ENCODE measurements around the gene PCF11.

PCF11 gene

GRCh38 chr11:83153764-83154163 lies 3.2 kb upstream of the PCF11 start:
- no peak for TF ChIP-seq CTCF (IDR thresholded peaks at IDR 0.05)
- intact Hi-C loops (cut with DNase I; ENCODE audit: low total_unique reads): loop anchor here (10.0 kb wide), 1 partner anchor 249 kb away; the partner anchor contains the start of genes DDIAS and PRCP
- DNase-seq: no peak
- H3K9me3 ChIP-seq: no peaks in the 10 kb centered on the region
- no peaks in the 10 kb centered on the region for H3K27me3 ChIP-seq
- peaks cover 0 to 7% (median 0%) of the 10 kb centered on the region in 4 donors for H3K4me1 ChIP-seq
- no peak overlapping the region for H3K27ac ChIP-seq
- H3K36me3 ChIP-seq: no peaks in the 10 kb centered on the region
- no peak overlapping the region for H3K4me3 ChIP-seq

DNA sequence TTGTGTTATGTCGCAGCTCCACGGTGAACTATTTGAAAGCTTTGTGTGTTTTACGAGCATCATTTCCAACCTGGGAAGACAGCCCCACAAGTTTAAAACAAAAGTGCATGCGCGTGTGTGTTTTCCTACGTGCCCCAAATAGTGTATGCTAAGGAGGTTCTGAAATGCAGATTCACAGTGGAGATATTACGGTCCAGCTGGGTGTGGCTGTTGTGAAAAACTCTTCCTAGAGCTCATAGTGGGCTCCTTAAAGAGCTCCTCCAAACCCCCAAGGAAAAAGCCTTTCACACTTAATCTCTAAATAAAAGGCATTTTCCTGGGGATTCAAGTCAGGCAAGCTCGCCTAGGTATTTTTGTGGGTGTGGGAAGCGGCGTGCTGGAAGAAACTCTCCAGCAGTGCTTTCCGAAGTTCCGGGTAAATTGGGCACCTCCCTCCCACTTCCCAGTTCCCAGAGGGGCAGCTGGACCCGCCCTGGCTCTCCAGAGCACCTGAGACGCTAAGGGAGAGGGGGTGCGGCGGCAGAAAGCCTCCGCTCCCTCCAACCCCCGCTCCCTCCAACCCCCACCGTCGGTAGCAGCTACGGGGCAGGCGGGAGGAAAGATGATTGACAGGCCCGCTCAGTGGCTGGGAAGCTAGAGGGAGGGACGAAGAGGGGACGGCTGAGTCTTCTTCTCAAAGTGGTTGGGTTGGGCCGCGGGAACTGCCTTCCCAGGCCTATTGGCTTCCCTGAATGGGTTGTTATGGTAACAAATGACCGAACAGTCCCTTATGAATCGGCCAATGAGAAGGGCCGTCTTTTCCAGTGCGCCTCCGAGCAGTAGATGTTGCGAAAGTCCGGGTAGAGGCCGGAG lies 561 bp upstream of the PCF11 start:
- H3K4me3 ChIP-seq: peak overlapping the region; percentile 60 to 88
- DNase-seq: peak; percentile 99 to 100
- intact Hi-C loops (cut with DNase I; ENCODE audit: low total_unique reads): loop anchor here (2.0 to 10.0 kb wide), 3 partner anchors 36 to 252 kb away; partner anchors contain the start of genes ANKRD42, DDIAS, PRCP and RAB30
- H3K27me3 ChIP-seq: no peaks in the 10 kb centered on the region
- H3K4me1 ChIP-seq: peaks cover 0 to 25% (median 8%) of the 10 kb centered on the region in 4 donors
- no peaks in the 10 kb centered on the region for H3K36me3 ChIP-seq
- no peak for TF ChIP-seq CTCF (IDR thresholded peaks at IDR 0.05)
- peak overlapping the region; percentile 88 to 98 for H3K27ac ChIP-seq
- no peaks in the 10 kb centered on the region for H3K9me3 ChIP-seq

DNA sequence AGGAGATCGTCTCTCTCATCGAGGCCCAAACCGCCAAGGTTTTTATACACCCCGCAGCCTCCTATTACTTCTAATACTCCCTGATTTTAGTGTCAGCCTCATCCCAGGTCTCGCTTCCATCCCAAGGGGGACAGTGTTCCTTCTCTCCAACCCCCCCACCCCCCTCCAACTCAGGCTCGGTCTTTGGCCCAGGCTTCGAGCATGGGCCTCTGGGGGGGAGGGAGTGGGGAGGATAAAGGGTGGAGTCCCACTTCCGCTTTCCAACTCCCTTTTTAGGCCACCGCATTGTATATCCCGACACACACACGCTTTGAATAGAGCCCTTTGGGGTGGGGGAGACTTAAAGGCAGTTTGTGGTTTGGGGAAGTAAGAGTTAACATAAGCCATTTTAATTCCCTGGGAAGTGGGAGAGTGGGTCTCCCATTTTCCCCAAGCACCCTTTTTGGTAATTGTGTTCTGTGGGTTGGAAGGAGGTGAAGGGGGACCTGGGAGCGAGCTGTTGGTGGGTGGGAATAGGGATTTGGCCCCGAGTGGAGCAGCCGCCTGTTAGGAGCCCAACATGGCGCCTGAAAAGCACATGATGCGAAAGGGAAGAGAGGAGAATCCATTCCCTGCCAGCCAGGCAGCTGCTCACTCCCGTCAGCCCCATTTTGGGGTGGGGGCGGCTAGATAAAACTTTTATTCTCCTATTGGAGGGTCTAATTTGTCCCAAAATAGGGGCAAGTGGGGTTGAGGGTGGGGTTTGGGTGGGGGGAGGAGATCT lies 844 bp downstream of the PCF11 start:
- TF ChIP-seq CTCF (IDR thresholded peaks at IDR 0.05): no peak
- peak overlapping the region; percentile 88 to 93 for H3K4me3 ChIP-seq
- intact Hi-C loops (cut with DNase I; ENCODE audit: low total_unique reads): loop anchor here (2.0 to 10.0 kb wide), 3 partner anchors 35 to 253 kb away; partner anchors contain the start of genes ANKRD42, DDIAS, PRCP and RAB30

DNA sequence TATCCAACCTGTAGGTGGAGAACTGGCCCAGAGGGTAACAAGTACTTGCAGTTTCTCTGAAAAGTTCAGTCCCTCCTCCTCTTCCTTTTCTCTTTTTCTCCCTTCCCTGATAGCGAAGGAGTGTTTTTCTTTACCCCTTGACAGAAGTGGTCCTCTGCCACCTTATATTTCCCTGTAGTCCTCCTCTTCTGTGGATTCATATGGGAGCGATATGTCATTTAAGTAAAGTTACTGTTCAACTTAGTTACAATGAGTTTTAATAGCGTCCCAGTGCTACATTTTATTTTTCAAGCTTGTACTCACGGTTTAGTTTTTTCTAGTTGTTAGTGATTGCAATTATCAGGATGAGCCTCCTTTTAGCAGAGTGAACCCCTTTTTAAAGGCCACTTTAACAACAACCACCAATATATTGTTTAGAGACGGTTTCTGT lies 1.4 kb downstream of the PCF11 start:
- no peak for TF ChIP-seq CTCF (IDR thresholded peaks at IDR 0.05)
- H3K36me3 ChIP-seq: no peaks in the 10 kb centered on the region
- no peak for DNase-seq
- intact Hi-C loops (cut with DNase I; ENCODE audit: low total_unique reads): loop anchor here (5.0 to 10.0 kb wide), 2 partner anchors 86 to 254 kb away; partner anchors contain the start of genes DDIAS, PRCP and RAB30
- H3K4me3 ChIP-seq: peak overlapping the region; percentile 88 to 93
- H3K9me3 ChIP-seq: no peaks in the 10 kb centered on the region
- H3K27me3 ChIP-seq: no peaks in the 10 kb centered on the region
- peaks cover 3 to 45% (median 19%) of the 10 kb centered on the region in 4 donors for H3K4me1 ChIP-seq
- peak overlapping the region; percentile 98 to 100 for H3K27ac ChIP-seq

More for the DNA sequence above, 844 bp downstream of the PCF11 start:
- Histone ChIP-seq H3K9me3 (no peaks in the 10 kb centered on the region), H3K27ac (peak overlapping the region; percentile 98 to 100), H3K36me3 (no peaks in the 10 kb centered on the region), H3K4me1 (peaks cover 3 to 39% (median 16%) of the 10 kb centered on the region in 4 donors), H3K27me3 (no peaks in the 10 kb centered on the region)
- DNase-seq: peak; percentile 71 to 82
